Uterus (tissue), 4 donors: ENCODE results near the gene ABHD8. TPM values are rescaled to one million over a fixed set of nuclear protein-coding genes. Genes with fewer than 3 reads are reported as not detected.

Experiments used
- DNase-seq, 2 donors: peaks; one replicate each; pipeline ENCODE4 v3.0.0-alpha.2; 2019 to 2020
- H3K27ac ChIP-seq, 2 donors: fragments of 200-600 bp; sonication (generic); 1 replicate in 1 of 2; 2 replicates in 1 of 2; pipeline ENCODE4 v1.5.1; 2016 to 2018
- H3K27me3 ChIP-seq, 2 donors: fragments of 200-600 bp; sonication (generic); one replicate each; pipeline ENCODE4 v1.5.1; 2018 to 2019; ENCODE audit warnings: control low read depth in 1 of 2
- H3K36me3 ChIP-seq, 2 donors: fragments of 200-600 bp; sonication (generic); one replicate each; pipeline ENCODE4 v1.5.1; 2019; ENCODE audit warnings: control low read depth in 1 of 2
- H3K4me1 ChIP-seq, 2 donors: fragments of 200-600 bp; sonication (generic); one replicate each; pipeline ENCODE4 v1.5.1; 2018 to 2019; ENCODE audit warnings: control low read depth in 1 of 2
- H3K4me3 ChIP-seq, 2 donors: fragments of 200-600 bp; sonication (generic); 1 replicate in 1 of 2; 2 replicates in 1 of 2; pipeline ENCODE4 v1.5.1; 2018 to 2019; ENCODE audit warnings: mild to moderate bottlenecking in 1 of 2
- H3K9me3 ChIP-seq, 2 donors: fragments of 200-600 bp; sonication (generic); one replicate each; pipeline ENCODE4 v1.5.1; 2019; ENCODE audit warnings: control low read depth in 1 of 2
- CTCF ChIP-seq, 4 experiments: fragments of 200-600 bp in 2 of 4; fragments of 450-650 bp in 2 of 4; sonication (generic) in 2 of 4; IDR thresholded peaks; one replicate each; pipeline ENCODE4 v1.5.1; 2016 to 2019; ENCODE audit warnings: antibody characterized with exemption in 4 of 4, mild to moderate bottlenecking in 2 of 4, moderate library complexity in 1 of 4
- POLR2A ChIP-seq, 2 donors: fragments of 450-650 bp; IDR thresholded peaks; one replicate each; pipeline ENCODE4 v1.6.1; 2016; ENCODE audit warnings: antibody characterized with exemption in 2 of 2, mild to moderate bottlenecking in 1 of 2, moderate library complexity in 1 of 2
- intact Hi-C: fragments of 100-400 bp; cut with DNase I; formaldehyde crosslinking; loops from one replicate; pipeline ENCODE4 v1.15.1; 2023; ENCODE audit warnings: low total_unique reads
- total RNA-seq, 4 donors: library from RNA; depleted of rRNA in 3 of 4; stranded (reverse); fragments of >200 nt in 3 of 4; gene quantifications; one replicate each; pipeline versions ENCODE4 v1.1.0 to v1.2.4, GENCODE V29; 2014 to 2023
- donor health status: DM: yes; HTN: yes; CAD: no.

ABHD8 gene
- total RNA-seq, 4 donors from 2014 or later: 9.0 to 115 (median 19.2) TPM

- no peak for TF ChIP-seq POLR2A (IDR thresholded peaks at IDR 0.05)
- TF ChIP-seq CTCF (IDR thresholded peaks at IDR 0.05): no peak
- Histone ChIP-seq H3K4me3 (no peak overlapping the region), H3K36me3 (no peaks in the 10 kb centered on the region), H3K9me3 (no peaks in the 10 kb centered on the region), H3K4me1 (peaks cover 0 to 20% of the 10 kb centered on the region in 2 donors), H3K27ac (no peak overlapping the region), H3K27me3 (peaks cover 0 to 12% of the 10 kb centered on the region in 2 donors)
- intact Hi-C loops: no loop called here
- no peak for DNase-seq
Measured at GRCh38 chr19:17327068-17327653, 23.9 kb upstream of the ABHD8 start.

- H3K27me3 ChIP-seq: peaks cover 0 to 12% of the 10 kb centered on the region in 2 donors
- H3K4me3 ChIP-seq: no peak overlapping the region
- no peaks in the 10 kb centered on the region for H3K9me3 ChIP-seq
- DNase-seq: no peak
- no peak overlapping the region for H3K27ac ChIP-seq
- TF ChIP-seq POLR2A (IDR thresholded peaks at IDR 0.05) (no peak), CTCF (IDR thresholded peaks at IDR 0.05) (no peak)
- H3K4me1 ChIP-seq: peaks cover 0 to 20% of the 10 kb centered on the region in 2 donors
- intact Hi-C loops: no loop called here
- no peaks in the 10 kb centered on the region for H3K36me3 ChIP-seq
Measured at GRCh38 chr19:17326595-17326966, 23.4 kb upstream of the ABHD8 start.

- H3K27ac ChIP-seq: no peak overlapping the region
- H3K36me3 ChIP-seq: no peaks in the 10 kb centered on the region
- no peaks in the 10 kb centered on the region for H3K9me3 ChIP-seq
- TF ChIP-seq CTCF (IDR thresholded peaks at IDR 0.05) (no peak), POLR2A (IDR thresholded peaks at IDR 0.05) (no peak)
- H3K4me1 ChIP-seq: peaks cover 0 to 20% of the 10 kb centered on the region in 2 donors
- intact Hi-C loops: no loop called here
- peaks cover 0 to 12% of the 10 kb centered on the region in 2 donors for H3K27me3 ChIP-seq
- no peak overlapping the region for H3K4me3 ChIP-seq
- DNase-seq: no peak
Measured at GRCh38 chr19:17325881-17326594, 22.8 kb upstream of the ABHD8 start.

- Histone ChIP-seq H3K27ac (no peak overlapping the region), H3K27me3 (peaks cover 0 to 12% of the 10 kb centered on the region in 2 donors), H3K4me3 (no peak overlapping the region), H3K36me3 (no peaks in the 10 kb centered on the region), H3K4me1 (peaks cover 0 to 20% of the 10 kb centered on the region in 2 donors), H3K9me3 (no peaks in the 10 kb centered on the region)
- TF ChIP-seq CTCF (IDR thresholded peaks at IDR 0.05) (no peak), POLR2A (IDR thresholded peaks at IDR 0.05) (no peak)
- DNase-seq: no peak
- intact Hi-C loops: no loop called here
Measured at GRCh38 chr19:17325133-17325532, 21.9 kb upstream of the ABHD8 start.

GRCh38 chr19:17324357-17325114, 21.3 kb upstream of the ABHD8 start:
- peaks cover 0 to 7% of the 10 kb centered on the region in 2 donors for H3K27me3 ChIP-seq
- intact Hi-C loops: no loop called here
- TF ChIP-seq CTCF (IDR thresholded peaks at IDR 0.05): no peak
- TF ChIP-seq POLR2A (IDR thresholded peaks at IDR 0.05): no peak
- H3K4me1 ChIP-seq: peaks cover 0 to 20% of the 10 kb centered on the region in 2 donors
- H3K27ac ChIP-seq: no peak overlapping the region
- H3K9me3 ChIP-seq: no peaks in the 10 kb centered on the region
- no peaks in the 10 kb centered on the region for H3K36me3 ChIP-seq
- DNase-seq: no peak
- no peak overlapping the region for H3K4me3 ChIP-seq
